ENCODE data around the gene PAQR5.
"Not testable (repeated sequence)": the region's sequence is repeated elsewhere in the genome, so short reads cannot be mapped to it uniquely, and the experiment has no call there.

PAQR5 gene

DNA sequence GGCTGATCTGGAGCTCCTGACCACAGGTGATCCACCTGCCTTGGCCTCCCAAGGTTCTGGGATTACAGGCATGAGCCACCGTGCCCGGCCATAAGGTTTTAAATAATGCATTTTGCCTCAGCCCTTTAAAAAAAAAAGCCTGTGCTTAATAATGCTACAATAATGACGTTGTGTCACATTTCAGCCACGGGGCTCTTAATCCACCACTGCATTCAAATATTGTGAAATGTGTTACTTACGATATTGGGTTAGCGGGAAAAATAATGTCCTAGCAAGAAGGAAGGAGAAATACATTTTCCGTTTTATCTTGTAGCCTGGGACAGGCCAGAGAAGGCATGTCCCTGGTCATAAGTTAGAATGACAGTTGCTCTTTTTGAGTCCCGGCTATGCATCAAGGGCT lies 17.6 kb downstream of the PAQR5 start:
- DNase-seq (ENCODE audit: low spot score): no peak

- DNase-seq (ENCODE audit: low spot score): no peak
Observed at GRCh38 chr15:69317392-69317841, 18.7 kb downstream of the PAQR5 start.

- DNase-seq (ENCODE audit: low spot score): no peak
Observed at GRCh38 chr15:69318033-69318432, 19.3 kb downstream of the PAQR5 start.

- no peak for DNase-seq (ENCODE audit: low spot score)
Observed at GRCh38 chr15:69319384-69320375, 21.0 kb downstream of the PAQR5 start.

GRCh38 chr15:69320977-69321554 lies 22.4 kb downstream of the PAQR5 start:
- DNase-seq (ENCODE audit: low spot score): no peak

DNA sequence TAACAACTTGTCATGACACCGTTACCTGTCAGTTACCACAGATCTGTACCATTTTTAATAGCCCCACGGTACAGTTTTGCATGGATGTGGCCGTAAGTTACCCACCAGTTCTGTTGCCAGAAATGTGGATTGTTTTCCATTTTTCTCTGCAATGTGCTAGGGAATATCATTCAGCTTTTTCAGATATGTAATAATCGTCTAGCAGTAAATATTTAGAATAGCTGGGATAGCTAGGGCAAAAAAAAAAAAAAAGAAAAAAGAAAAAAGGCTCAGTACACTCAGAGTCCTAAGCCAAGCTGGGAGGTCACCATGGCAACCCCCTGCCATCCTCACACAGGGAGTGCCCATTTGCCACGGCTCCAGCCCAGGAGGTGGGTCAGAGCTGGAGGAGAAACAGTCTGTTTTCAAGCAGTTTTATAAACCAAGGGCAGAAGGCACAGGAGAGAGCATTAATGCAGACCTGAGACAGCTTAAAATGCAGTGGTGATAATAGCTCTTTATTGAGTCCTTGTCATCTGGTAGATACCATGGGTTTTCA lies 25.2 kb downstream of the PAQR5 start:
- no peak for DNase-seq (ENCODE audit: low spot score)

DNA sequence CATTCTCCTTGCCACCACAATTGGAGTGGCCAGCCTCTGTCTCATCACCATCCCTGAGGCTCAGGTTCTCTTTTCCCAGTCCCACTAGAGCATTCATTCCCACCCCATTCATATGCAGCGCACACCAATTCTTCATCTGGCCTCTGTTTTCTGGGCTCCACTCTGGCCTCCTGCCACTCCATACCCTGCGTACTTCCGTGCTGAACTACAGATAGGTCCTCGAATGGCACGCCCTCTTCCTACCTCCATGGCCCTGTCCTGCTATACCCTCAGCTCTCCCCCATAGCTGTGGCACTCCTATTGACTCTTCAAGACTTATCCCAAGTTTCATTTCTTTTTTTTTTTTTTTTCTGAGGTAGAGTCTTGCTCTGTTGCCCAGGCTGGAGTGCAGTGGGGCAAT lies 25.9 kb downstream of the PAQR5 start:
- DNase-seq (ENCODE audit: low spot score): no peak

DNA sequence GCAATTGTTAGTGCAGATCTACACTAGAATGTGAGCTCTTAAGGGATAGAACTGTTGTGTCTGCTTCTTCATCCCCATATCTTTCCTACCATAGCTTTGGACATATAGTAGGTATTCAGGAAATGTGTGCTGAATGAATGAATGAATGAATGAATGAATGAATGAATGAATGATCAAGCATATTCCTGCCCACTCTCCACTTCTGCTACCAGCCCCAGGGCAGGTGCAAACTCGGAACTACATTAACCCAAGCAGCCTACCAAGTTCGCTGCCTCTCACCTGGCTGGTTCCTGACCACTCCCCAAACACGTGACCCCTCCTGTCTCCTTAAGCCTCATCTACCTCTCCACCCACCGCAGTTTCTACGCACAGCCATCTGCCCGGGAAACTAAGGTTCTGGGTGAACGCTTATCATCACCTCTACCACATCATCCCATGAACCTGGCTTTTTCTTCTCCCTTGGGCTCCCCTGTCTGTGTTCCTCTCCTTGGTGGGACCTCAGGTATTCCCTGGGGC lies 26.8 kb downstream of the PAQR5 start:
- DNase-seq (ENCODE audit: low spot score): no peak

- no peak for DNase-seq (ENCODE audit: low spot score)
Observed at GRCh38 chr15:69328080-69328479, 29.4 kb downstream of the PAQR5 start.

DNA sequence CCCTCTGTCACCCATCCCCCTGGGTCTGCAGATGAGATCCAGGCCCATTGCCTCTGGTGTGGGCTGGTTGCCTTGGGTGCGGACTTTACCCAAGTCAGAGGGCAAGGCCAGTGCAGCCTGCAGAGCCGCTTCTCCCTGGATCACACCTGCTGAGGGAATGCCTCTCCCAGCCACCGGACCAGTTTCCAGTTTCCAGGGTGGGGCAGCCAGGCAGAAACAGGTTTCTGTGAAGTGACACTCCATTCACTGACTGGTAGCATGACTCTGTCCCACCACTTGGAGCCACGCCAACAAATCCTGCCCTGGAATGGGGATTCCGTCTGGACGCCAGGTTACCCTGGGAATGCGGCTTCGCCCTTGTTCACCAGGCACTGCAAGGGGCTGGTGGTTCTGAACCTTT lies 30.0 kb downstream of the PAQR5 start:
- no peak for DNase-seq (ENCODE audit: low spot score)

GRCh38 chr15:69337138-69337537 lies 38.4 kb downstream of the PAQR5 start:
- no peak for DNase-seq (ENCODE audit: low spot score)

DNA sequence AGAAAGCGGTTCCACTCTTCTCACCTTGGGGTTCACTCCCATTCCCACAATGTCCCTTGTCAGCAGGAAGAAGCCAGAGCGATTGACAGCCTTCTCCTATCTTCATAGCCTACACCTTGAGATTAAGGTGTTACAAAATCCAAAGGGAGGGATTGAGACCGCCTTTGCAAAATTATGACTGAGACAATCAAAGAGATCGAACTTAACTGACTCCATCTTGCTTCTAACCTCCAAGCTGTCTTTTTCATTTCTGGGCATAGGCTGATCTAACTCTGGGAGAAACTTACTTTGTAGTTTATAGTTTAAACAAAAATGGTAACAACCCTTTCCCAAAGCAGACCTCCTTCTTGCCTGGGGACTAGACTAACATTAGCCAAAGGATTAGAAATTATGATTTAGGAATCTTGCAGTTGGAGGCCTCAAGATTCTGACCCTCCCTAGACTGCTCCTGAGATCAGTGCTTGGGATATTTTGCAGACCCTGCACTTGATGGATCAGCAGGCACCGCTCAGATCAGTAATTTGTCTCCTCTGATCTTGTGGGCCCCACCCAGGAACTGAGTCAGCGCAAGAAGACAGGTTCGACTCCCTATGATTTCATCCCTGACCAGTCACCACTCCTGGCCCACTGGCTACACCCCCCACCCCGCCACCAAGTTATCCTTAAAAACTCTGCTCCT lies 40.0 kb downstream of the PAQR5 start:
- DNase-seq (ENCODE audit: low spot score): no peak

DNA sequence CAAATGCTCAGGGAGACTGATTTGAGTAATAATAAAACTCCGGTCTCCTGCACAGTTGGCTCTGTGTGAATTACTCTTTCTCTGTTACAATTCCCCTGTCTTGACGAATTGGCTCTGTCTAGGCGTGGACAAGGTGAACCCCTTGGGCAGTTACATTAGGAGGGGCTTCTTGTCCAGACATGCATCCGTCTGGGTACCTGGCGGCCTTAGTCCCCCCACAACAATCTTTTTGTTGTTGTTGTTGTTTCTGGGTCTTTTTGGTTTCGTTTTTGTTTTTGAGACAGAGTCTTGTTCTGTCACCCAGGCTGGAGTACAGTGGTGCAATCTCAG lies 40.5 kb downstream of the PAQR5 start:
- DNase-seq (ENCODE audit: low spot score): not testable (repeated sequence)

DNA sequence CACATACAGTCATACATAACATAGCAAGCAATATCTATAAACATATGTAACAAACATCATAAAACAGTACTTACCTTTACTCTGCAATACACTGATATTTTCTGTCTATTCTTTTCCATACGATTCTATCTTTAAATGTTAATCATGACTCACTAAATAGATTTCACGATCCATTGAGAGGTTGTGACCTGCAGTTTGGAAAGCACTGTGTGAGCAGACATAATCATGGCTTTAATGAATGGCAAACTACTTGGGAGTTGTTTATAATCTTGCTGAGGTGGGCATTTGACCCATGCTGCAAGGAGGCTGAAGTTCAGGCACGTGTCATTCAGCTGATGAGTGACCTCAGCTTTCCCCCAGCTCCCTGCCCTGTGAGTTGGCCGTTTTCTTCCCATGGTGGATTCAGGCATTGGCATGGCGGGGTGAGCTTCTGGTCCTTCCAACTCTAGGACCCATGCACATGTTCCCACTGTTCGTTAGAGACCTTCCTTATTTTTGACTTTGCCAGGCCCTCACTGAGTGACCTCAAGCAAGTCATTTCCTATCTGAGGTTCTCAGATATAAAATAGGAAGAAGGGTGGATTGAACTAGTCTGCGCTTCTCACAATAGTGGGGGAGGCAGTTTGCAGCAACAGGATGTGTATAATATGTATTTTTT lies 41.7 kb downstream of the PAQR5 start:
- no peak for DNase-seq (ENCODE audit: low spot score)

DNA sequence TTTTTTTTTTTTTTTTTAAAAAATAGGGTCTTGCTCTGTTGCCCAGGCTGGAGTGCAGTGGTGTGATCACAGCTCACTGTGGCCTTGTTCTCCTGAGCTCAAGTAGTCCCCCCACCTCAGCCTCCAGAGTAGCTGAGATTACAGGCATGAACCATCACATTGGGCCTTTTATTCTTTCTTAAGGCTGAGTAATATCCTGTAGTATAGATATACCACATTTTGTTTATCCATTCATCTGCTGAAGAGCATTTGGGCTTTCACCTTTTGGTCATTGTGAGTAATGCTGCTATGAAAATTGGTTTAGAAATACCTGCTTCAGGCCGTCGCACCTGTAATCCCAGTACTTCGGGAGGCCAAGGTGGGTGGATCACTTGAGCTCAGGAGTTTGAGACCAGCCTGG lies 42.6 kb downstream of the PAQR5 start:
- no peak for DNase-seq (ENCODE audit: low spot score)

DNA sequence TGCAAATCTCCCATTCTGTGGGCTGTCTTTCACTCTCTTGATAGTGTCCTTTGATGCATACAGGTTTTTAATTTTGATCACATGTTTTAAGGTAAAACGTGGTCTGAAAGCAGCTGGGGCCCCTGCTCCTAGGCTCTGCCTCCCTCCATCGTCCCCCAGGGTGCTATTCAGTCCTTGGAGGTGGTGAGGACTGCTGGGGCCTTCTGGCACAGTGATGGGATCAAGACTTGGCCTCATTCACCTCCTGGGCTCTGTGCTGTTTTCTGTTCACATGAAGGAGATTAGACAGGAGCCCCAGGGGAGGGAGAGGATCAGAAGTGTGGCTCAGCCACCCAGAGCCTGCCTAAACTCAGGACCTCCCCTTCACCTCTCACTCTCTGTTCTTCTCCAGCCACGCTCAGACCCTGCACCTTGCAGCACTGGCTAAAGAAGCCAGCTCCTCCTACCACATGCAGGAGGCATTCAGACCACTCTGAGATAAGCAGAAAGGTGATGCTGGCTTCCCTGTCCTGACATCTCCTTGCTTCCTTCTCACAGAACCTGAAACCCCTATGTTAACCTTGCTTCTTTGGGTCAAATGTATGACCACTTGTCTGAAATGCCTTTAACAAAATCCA lies 43.9 kb downstream of the PAQR5 start:
- DNase-seq (ENCODE audit: low spot score): no peak

DNA sequence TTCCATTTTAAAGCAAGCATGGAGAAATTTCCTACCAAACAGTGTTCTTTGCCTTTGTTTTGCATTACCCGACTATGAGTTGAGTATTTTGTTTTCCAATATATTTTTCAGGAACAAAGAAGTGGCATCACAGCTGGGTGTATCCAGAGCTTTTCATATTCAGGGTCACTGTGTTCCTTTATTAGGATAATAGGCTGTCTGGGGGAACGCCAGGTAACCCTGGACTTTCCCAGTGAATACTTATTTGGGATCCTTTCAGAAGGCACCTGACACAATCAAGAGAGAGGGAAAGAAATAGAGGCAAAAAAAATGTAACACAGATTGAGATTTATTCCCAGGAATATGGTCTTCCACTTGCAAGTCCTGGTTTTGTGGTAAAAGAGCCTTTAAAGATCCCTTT lies 44.4 kb downstream of the PAQR5 start:
- DNase-seq (ENCODE audit: low spot score): no peak

- DNase-seq (ENCODE audit: low spot score): no peak
Observed at GRCh38 chr15:69344238-69344637, 45.5 kb downstream of the PAQR5 start.

DNA sequence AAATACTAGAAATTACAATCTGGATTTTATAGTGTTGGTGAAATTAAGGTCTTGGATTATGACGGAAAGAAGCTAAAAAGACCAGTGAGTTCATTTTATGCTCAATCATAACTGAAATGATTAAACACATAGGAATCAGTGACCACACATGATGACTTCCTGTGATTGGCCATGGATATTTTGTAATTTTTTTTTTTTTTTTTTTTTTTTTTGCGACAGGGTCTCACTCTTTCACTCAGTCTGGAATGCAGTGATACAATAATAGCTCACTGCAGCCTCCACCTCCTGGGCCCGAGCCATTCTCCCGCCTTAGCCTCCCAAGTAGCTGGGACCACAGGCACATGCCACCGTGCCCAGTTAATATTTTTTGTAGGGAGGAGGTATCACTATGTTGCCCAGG lies 47.4 kb downstream of the PAQR5 start:
- peak; percentile 32 for DNase-seq (ENCODE audit: low spot score)

DNA sequence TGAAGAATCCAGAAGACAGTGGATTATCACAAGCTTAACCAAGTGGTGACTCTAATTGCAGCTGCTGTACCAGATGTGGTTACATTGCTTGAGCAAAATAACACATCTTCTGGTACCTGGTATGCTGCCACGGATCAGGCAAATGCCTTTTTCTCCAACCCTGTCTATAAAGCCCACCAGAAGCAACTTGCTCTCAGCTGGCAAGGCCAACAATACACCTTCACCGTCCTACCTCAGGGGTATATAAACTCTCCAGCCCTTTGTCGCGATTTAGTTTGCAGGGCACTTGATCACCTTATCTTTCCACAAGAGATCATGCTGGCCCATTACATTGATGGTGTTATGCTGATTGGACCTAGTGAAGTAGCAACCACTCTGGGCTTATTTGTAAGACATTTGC lies 52.6 kb downstream of the PAQR5 start:
- no peak for DNase-seq (ENCODE audit: low spot score)

DNA sequence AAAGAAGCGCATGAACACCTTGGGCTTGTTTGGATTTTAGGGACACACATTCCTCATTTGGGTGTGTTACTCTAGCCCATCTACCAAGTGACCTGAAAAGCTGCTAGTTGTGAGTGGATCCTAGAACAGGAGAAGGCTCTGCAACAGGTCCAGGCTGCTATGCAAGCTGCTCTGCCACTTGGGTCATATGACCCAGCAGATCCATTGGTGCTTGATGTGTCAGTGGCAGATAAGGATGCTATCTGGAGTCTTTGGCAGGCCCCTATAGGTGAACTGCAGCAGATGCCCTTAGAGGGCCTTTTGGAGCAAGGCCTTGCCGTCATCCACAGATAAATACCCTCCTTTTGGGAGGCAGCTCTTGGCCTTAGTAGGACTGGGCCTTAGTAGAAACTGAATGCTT lies 53.2 kb downstream of the PAQR5 start:
- no peak for DNase-seq (ENCODE audit: low spot score)

Measured in RKO (cell line).